T follicular helper cell (primary cell): ENCODE results near the gene IKZF4.
"Not testable (repeated sequence)": the region's sequence is repeated elsewhere in the genome, so short reads cannot be mapped to it uniquely, and the experiment has no call there.

Experiments used
- DNase-seq: peaks from one replicate; pipeline ENCODE4 v3.0.0-alpha.2; 2020; ENCODE audit warnings: low read depth

The IKZF4 gene

GRCh38 chr12:56040151-56040550, 19.3 kb downstream of the IKZF4 start:
- no peak for DNase-seq

GRCh38 chr12:56040963-56041551, 20.2 kb downstream of the IKZF4 start:
- no peak for DNase-seq

DNA sequence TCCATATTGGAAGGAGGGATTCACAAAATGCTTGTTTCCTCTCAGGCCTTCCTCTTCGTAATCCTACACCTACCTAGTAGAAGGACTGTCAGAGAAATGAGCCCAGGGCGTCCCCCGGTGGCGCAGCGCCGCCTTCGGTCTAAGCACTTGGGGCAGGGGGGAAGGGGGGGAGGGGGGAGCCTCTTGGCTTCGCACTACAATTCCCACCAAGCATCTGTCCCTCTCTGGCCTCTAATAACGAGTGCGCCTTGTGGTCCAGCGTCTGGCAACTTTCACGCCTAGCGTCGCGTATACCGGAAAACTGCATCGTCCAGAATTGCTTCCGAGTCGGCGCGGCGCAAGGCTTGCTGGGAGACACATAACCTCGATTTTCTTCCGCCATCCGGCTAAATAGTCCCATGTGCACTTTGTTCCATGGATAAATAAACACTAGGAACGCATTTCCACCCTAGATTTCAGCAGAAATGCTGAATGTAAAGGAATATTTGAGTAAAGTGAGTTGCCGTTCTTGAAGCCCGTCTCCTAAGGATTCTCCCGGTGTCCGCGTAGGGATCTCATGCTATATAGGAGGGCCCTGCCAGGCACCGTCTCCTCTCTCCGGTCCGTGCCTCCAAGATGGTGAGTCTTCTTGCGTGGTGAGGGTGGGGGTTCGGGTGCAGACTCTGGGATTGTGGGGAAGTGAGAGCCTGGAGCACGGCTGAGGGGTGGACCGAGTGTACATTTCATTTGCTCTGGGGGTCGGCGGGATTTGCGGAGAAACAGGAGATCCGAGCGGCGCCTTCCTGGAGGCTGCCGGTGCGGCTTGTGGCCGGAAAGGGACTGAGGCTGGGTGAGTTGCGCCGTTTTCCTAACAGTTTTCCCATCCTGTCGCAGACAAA, 20.9 kb downstream of the IKZF4 start, which contains the start of gene RPS26:
Gene RPS26 (plus strand): TSS at position 367 of the 878 bp plus-strand sequence. CDS start 249 bp downstream, at position 616.
- DNase-seq, result peak; percentile 90

GRCh38 chr12:56042430-56042813, 21.6 kb downstream of the IKZF4 start:
- DNase-seq, result not testable (repeated sequence)

DNA sequence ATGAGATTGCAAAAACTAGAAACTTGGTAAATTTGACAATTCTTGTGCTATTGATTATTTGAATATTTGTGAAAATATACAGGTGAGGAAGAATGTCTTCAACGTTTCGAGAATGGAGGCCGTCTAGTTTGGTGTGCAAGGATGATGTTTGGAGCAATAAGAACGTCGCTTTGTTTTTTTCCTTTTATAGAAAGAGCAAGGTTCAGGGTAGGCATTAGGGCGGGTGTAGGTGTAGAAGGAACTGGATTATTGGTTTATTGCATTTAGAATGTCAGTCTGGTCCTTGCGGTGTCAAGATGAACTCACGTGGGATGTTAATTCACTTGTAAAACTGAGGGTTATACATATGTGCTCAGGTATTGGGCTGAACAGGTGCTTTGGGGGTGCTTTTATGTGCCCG, 22.0 kb downstream of the IKZF4 start:
- no peak for DNase-seq

DNA sequence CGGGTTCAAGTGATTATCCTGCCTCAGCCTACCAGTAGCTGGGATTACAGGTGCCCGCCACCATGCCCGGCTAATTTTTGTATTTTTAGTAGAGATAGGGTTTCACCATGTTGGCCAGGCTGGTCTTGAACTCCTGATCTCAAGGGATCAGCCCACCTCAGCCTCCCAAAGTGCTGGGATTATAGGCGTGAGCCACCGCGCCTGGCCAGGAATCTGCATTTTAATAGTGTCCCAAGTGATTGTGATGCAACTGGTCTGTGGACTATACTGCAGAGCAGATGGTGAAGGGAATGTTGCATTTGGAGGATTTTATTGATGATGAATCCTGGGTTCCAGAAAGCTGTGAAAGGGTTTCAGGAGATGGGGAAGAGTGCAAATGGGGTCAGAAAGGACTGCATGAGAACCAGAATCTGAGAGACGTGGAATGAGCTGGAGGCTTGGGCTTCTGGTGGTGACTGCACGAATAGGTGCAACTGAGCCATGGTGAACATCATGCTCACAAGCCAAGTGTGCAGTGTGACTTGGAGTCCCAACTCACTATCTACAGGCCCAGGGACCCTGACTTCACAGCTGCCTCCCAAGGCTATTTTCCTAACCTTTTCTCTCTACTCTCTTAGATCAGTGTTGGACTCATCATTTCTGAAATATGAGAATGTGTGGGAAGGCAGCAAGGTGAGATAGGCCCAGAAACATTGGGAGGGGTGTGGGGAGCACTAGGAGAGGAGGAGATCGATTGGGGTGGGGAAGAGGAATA, 25.4 kb downstream of the IKZF4 start:
- no peak for DNase-seq

DNA sequence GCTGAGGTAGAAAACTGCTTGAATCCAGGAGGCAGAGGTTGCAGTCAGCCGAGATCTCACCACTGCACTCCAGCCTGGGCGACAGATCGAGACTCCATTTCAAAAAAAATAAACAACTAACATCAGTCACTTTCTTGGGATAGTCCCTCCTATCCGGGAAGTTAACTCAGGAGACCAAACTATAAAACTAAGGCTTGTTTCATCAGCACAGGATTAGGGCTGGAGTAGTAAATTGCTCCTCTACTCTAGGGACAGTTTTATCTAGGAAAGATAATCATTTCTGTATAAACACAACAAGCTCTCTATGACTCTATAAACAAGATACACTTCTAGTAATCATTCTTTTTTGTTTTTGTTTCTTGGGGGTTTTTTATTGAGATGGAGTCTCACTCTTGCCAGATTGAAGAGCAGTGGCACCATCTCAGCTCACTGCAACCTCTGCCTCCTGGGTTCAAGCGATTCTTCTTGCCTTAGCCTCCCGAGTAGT, 32.6 kb downstream of the IKZF4 start:
- DNase-seq, result no peak

DNA sequence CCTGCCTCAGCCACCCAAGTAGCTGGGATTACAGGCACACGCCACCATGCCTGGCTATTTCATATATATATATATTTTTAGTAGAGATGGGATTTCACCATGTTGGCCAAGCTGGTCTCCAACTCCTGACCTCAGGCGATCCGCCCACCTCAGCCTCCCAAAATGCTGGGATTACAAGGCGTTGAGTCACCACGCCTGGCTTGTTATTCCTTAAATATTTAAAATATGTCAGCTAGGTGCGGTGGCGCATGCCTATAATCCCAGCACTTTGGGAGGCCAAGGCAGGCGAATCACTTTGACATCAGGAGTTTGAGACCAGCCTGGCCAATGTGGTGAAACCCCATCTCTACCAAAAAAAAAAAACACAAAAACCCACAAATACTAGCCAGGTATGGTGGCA, 39.1 kb downstream of the IKZF4 start:
- not testable (repeated sequence) for DNase-seq

- no peak for DNase-seq
Observed at GRCh38 chr12:56061982-56062381, 41.1 kb downstream of the IKZF4 start.

GRCh38 chr12:56062996-56063395, 42.2 kb downstream of the IKZF4 start:
- no peak for DNase-seq

DNA sequence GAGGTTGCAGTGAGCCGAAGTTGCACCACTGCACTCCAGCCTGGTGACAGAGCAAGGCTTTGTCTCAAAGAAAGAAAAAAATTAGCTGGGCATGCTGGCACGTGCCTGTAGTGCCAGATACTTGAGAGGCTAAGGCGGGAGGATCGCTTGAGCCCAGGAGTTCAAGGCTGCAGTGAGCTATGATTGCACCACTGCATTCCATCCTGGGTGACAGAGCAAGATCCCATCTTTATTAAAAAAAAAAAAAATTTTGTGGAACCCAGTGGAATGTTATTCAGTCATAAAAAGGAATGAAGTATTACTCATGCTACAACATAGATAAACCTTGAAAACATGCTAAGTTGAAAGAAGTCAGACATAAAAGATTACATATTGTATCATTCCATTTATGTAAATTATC, 50.8 kb downstream of the IKZF4 start:
- no peak for DNase-seq

DNA sequence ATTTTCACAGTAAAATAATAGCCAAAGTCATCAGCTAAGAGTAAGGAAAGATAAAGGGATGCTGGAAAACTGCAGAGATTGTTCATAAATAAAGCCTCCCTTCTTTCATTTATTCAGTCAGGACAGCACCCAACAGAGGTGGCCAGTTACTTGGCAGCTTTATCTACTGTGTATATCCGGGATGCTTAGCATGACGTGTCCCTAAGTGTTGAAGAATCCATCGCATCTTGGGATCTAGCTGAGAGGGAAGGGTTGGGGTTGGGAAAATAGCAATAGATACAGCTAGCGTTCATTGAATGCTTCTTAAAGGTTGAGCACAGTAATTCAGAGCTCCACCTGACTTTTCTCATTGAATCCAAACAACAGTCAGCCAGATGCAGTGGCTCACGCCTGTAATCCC, 53.6 kb downstream of the IKZF4 start:
- DNase-seq, result no peak

- not testable (repeated sequence) for DNase-seq
Observed at GRCh38 chr12:56077966-56078365, 57.1 kb downstream of the IKZF4 start.

DNA sequence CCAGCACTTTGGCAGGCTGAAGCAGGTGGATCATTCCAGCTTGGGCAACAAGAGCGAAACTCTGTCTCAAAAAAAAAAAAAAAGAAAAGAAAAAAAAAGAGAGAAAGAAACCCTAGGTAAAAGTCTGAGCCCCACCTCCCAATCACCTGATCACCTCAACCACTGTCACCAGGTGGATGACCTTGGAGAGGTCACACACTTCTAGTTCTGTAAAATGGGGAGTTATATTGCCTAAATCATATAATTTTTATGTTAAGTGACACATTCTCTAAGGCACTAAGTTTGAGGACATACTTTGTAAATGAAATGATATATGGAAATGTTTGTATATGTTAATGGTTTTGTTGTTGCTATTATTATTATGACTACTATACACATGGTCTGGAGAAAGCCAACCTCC, 57.6 kb downstream of the IKZF4 start:
- DNase-seq, result no peak

GRCh38 chr12:56078931-56079722, 58.3 kb downstream of the IKZF4 start:
- DNase-seq, result peak; percentile 30

GRCh38 chr12:56079723-56080555, 59.1 kb downstream of the IKZF4 start, which contains the start of gene ERBB3:
Gene ERBB3, plus strand, starts transcription at chr12:56080165. Its CDS starts 136 bp downstream, at chr12:56080301.
- DNase-seq, result peak; percentile 43

- no peak for DNase-seq
Observed at GRCh38 chr12:56080556-56081138, 59.8 kb downstream of the IKZF4 start.

DNA sequence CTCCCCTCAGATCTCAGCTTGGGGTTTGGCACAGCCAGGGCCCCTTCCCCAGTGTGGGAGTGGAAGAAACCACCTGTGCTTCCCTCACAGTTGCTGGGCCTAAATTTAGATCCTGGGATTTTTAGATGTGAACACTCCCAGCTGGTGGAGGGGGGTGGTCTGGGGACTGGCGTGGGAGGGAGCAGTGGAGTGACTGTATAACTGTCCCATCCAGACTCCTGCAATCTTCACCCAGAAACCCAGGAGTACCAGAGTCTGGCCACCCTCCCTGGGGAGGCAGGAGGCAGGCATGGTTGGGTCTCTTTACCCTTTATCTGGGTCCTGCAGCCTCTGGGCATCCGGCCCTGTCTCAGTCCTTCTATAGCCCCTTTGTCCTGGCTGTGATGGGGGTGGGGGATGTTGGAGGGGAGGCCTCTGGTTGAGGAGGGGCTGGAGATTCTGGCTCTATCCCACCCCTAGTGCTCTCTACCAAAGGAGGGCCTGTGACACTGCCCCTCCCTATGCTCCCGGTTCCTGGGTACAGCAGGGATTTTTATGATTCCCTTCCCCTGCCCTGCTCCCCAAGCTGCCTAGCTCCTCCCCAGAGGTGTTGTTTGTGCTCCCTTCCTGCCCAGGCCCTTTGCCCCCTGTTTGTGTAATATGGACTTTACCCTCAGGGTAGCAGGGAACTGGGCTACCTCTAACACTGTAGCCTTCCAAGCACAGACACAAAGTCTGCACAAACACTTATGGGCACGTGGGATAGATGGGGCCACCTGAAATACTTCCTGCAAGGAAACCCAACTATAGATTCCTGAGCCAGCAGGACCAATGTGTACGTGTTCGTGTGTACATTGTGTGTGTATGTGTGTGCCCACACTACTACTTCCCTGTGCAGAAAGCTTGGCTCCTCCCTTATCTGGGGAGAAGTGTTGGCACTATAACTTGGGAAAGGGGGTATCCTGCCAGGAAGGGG, 60.8 kb downstream of the IKZF4 start:
- no peak for DNase-seq

DNA sequence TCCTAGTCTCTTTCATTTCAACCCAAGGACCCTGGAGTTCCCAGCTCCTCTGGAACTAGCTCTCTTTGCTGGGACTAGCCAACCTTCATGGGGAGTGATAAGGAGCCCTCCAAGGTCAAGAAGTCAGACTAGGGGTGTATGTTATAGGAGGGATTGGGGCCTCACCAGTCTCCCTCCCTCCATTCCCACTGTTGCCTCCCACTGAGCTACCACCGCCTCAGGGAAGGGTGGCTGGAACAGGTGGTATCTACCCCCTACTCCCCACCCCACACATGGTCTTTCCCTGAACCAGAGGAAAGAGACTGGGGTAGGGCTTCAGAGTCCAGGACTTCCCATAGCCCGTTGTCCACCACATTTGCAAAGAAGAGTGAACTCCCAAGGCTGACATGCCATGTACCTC, 61.5 kb downstream of the IKZF4 start:
- DNase-seq, result no peak
